ENCODE data around the gene S100B. TPM values are rescaled to one million over a fixed set of nuclear protein-coding genes. Genes with fewer than 3 reads are reported as not detected.

Gene S100B
- 1 to 10 TPM in 1 of 4 donors, under 1 TPM in 2, not detected in 1; 0.80 to 1.3 (median 0.82) TPM for total RNA-seq

- Histone ChIP-seq H3K27ac (no peak within 1 kb of the TSS), H3K9me3 (no peaks in the 10 kb centered on the region)
- in situ Hi-C loops (cut with MboI; ENCODE audit: low sequenced_read_pairs in 4 of 4), result no loop called here
Observed at GRCh38 chr21:46604975-46605766, at the start of gene S100B. Gene S100B (minus strand): TSS chr21:46605082. CDS start chr21:46602415, 2,667 bp downstream.

GRCh38 chr21:46651121-46651520, 46.2 kb upstream of the S100B start:
- TF ChIP-seq POLR2A (IDR thresholded peaks at IDR 0.05) (no peak), CTCF (IDR thresholded peaks at IDR 0.05 in 4 of 5, conservative IDR thresholded peaks at IDR 0.05 in 1 of 5) (no peak)
- Histone ChIP-seq H3K4me1 (no peaks in the 10 kb centered on the region), H3K27me3 (no peaks in the 10 kb centered on the region), H3K36me3 (peaks cover 0 to 88% of the 10 kb centered on the region in 2 donors), H3K4me3 (no peak overlapping the region), H3K27ac (no peak overlapping the region), H3K9me3 (no peaks in the 10 kb centered on the region)
- in situ Hi-C loops (cut with MboI; ENCODE audit: low sequenced_read_pairs in 4 of 4) (no loop called here), intact Hi-C loops (cut with DNase I; ENCODE audit: low total_unique reads) (no loop called here)
- ATAC-seq (no peak), DNase-seq (no peak)

More at GRCh38 chr21:46604975-46605766, at the start of gene S100B:
- DNase-seq (no peak), ATAC-seq (no peak)
- TF ChIP-seq CTCF (IDR thresholded peaks at IDR 0.05 in 4 of 5, conservative IDR thresholded peaks at IDR 0.05 in 1 of 5) (no peak), POLR2A (IDR thresholded peaks at IDR 0.05) (no peak)
- Histone ChIP-seq H3K36me3 (no peaks in the 10 kb centered on the region), H3K27me3 (peaks cover 0 to 7% (median 0%) of the 10 kb centered on the region in 3 donors), H3K4me3 (no peak within 1 kb of the TSS), H3K4me1 (no peaks in the 10 kb centered on the region)
- intact Hi-C loops (cut with DNase I; ENCODE audit: low total_unique reads), result no loop called here

GRCh38 chr21:46650476-46651098, 45.7 kb upstream of the S100B start:
- ATAC-seq, result no peak
- no peak overlapping the region for H3K4me3 ChIP-seq
- TF ChIP-seq POLR2A (IDR thresholded peaks at IDR 0.05) (no peak), CTCF (IDR thresholded peaks at IDR 0.05 in 4 of 5, conservative IDR thresholded peaks at IDR 0.05 in 1 of 5) (no peak)
- no peaks in the 10 kb centered on the region for H3K4me1 ChIP-seq
- intact Hi-C loops (cut with DNase I; ENCODE audit: low total_unique reads) (no loop called here), in situ Hi-C loops (cut with MboI; ENCODE audit: low sequenced_read_pairs in 4 of 4) (no loop called here)
- DNase-seq, result no peak
- H3K9me3 ChIP-seq, result no peaks in the 10 kb centered on the region
- H3K36me3 ChIP-seq, result peaks cover 0 to 90% of the 10 kb centered on the region in 2 donors
- no peaks in the 10 kb centered on the region for H3K27me3 ChIP-seq
- H3K27ac ChIP-seq, result no peak overlapping the region

- Histone ChIP-seq H3K36me3 (peaks cover 0 to 90% of the 10 kb centered on the region in 2 donors), H3K4me3 (no peak overlapping the region), H3K27me3 (no peaks in the 10 kb centered on the region), H3K9me3 (no peaks in the 10 kb centered on the region), H3K27ac (no peak overlapping the region), H3K4me1 (no peaks in the 10 kb centered on the region)
- ATAC-seq (no peak), DNase-seq (no peak)
- no peak for TF ChIP-seq CTCF (IDR thresholded peaks at IDR 0.05 in 4 of 5, conservative IDR thresholded peaks at IDR 0.05 in 1 of 5)
- TF ChIP-seq POLR2A (IDR thresholded peaks at IDR 0.05), result no peak
- in situ Hi-C loops (cut with MboI; ENCODE audit: low sequenced_read_pairs in 4 of 4) (no loop called here), intact Hi-C loops (cut with DNase I; ENCODE audit: low total_unique reads) (no loop called here)
Observed at GRCh38 chr21:46649356-46649755, 44.5 kb upstream of the S100B start.

All from gastrocnemius medialis (tissue), 4 donors.